K562 (cell line): ENCODE measurements around the gene TMEM144. TPM values are rescaled to one million over a fixed set of nuclear protein-coding genes. Genes with fewer than 3 reads are reported as not detected.

ENCODE experiments used
- ATAC-seq: fragments of 200-7000 bp; cut with Tn5 transposase; 3 replicates; pipeline ENCODE4 v1.9.1; 2020; ENCODE audit warnings: moderate library complexity
- BruUV-seq: library from RNA; stranded (reverse); fragments of 400-500 nt; replicated peaks from 2 replicates; lab custom pipeline; 2021; lab: Mats Ljungman, UMichigan
- CTCF ChIA-PET: fragments of 300-600 bp; formaldehyde crosslinking; extraction: SDS; loops from one replicate; lab custom pipeline; 2021; ENCODE audit warnings: low intra/inter-chr PET ratio; lab: Yijun Ruan, JAX
- POLR2A ChIA-PET: fragments of 300-600, 350-650 bp; sonication (Branson Sonifier 250); formaldehyde crosslinking; extraction: SDS; loops from one replicate; lab custom pipeline; 2021; ENCODE audit warnings: antibody characterized with exemption, inconsistent platforms; lab: Yijun Ruan, JAX
- DNase-seq, 4 experiments: peaks; one replicate each; pipeline versions ENCODE4 v3.0.0 to v3.0.0-alpha.2; 2011 to 2018; ENCODE audit warnings: low spot score in 3 of 4, mixed read lengths in 3 of 4; ENCODE audit errors: extremely low read depth in 1 of 4
- FAIRE-seq: peaks from 2 replicates; lab custom pipeline; 2011; peaks lifted over from hg19 to GRCh38; lab: Jason Lieb, UNC
- H2AFZ ChIP-seq: 2 replicates; pipeline ENCODE4 v1.6.0; 2011; ENCODE audit warnings: low read depth, low read length, control low read depth, inconsistent platforms
- H3K27ac ChIP-seq: fragments of 200-600 bp; 3 replicates; pipeline ENCODE4 v1.8.0; 2011; ENCODE audit warnings: low read depth, mild to moderate bottlenecking, control low read depth, inconsistent platforms, low read length, moderate library complexity, mixed read lengths; ENCODE audit errors: extremely low read depth
- H3K27me3 ChIP-seq, 2 experiments: fragments of 300-600 bp in 1 of 2; 2 replicates in 1 of 2; 3 replicates in 1 of 2; pipeline versions ENCODE4 v1.6.0 to v1.8.0; 2011; ENCODE audit warnings: inconsistent platforms in 2 of 2, low read length in 2 of 2, mild to moderate bottlenecking in 1 of 2, mixed read lengths in 1 of 2, moderate library complexity in 1 of 2; ENCODE audit not compliant: control insufficient read depth in 2 of 2, insufficient read depth in 2 of 2
- H3K36me3 ChIP-seq: fragments of 300-600 bp; 3 replicates; pipeline ENCODE4 v1.8.0; 2011; ENCODE audit warnings: mild to moderate bottlenecking, low read length, inconsistent platforms; ENCODE audit not compliant: control insufficient read depth, insufficient read depth
- H3K4me1 ChIP-seq, 2 experiments: fragments of 200-600 bp in 1 of 2; replicated peaks in 1 of 2; 2 replicates in 1 of 2; 3 replicates in 1 of 2; pipeline versions ENCODE4 v1.5.1 to v1.8.0; 2011; ENCODE audit warnings: inconsistent platforms in 2 of 2, low read length in 2 of 2, mild to moderate bottlenecking in 1 of 2, mixed read lengths in 1 of 2, moderate library complexity in 1 of 2; ENCODE audit not compliant: control insufficient read depth in 2 of 2, insufficient read depth in 2 of 2
- H3K4me2 ChIP-seq: 2 replicates; pipeline ENCODE4 v1.6.1; 2011; ENCODE audit warnings: low read length, control low read depth, inconsistent platforms, mixed read lengths; ENCODE audit not compliant: insufficient read depth
- H3K4me3 ChIP-seq: fragments of 200-600 bp; sonication (generic), shearing (Covaris generic); 2 replicates; pipeline ENCODE4 v1.5.1; 2016; ENCODE audit warnings: control low read depth, inconsistent platforms
- H3K79me2 ChIP-seq: fragments of 200-600 bp; 3 replicates; pipeline ENCODE4 v1.8.0; 2011; ENCODE audit warnings: low read length, inconsistent platforms; ENCODE audit not compliant: control insufficient read depth, insufficient read depth
- H3K9ac ChIP-seq, 2 experiments: 2 replicates each; pipeline versions ENCODE4 v1.6.0 to v1.6.1; 2011; ENCODE audit warnings: low read depth in 2 of 2, low read length in 2 of 2, control low read depth in 1 of 2, inconsistent platforms in 1 of 2, mild to moderate bottlenecking in 1 of 2, mixed read lengths in 1 of 2; ENCODE audit not compliant: insufficient read depth in 1 of 2
- H3K9me1 ChIP-seq: one replicate; pipeline ENCODE4 v1.6.0; 2011; ENCODE audit warnings: inconsistent platforms, mild to moderate bottlenecking, low read length, moderate library complexity; ENCODE audit not compliant: control insufficient read depth, insufficient read depth
- H3K9me3 ChIP-seq: replicated peaks from 2 replicates; pipeline ENCODE4 v1.5.1; 2011; ENCODE audit warnings: low read depth, low read length, inconsistent platforms; ENCODE audit not compliant: control insufficient read depth, insufficient read depth
- H4K20me1 ChIP-seq: replicated peaks from 2 replicates; pipeline ENCODE4 v1.6.1; 2011; ENCODE audit warnings: low read length, inconsistent platforms, mixed read lengths; ENCODE audit not compliant: control insufficient read depth, insufficient read depth
- ASH1L ChIP-seq: fragments of 450-650 bp; IDR thresholded peaks from 2 replicates; pipeline ENCODE4 v1.6.1; 2018; ENCODE audit warnings: borderline replicate concordance, mild to moderate bottlenecking, low read depth; ENCODE audit not compliant: partially characterized antibody
- CBX5 ChIP-seq: IDR thresholded peaks from 2 replicates; pipeline ENCODE4 v1.6.1; 2014; ENCODE audit warnings: low read depth, borderline replicate concordance
- EP300 ChIP-seq: IDR thresholded peaks from 2 replicates; pipeline ENCODE4 v1.6.1; 2012; ENCODE audit warnings: low read length, improper control_type of control experiment
- GTF2B ChIP-seq: IDR thresholded peaks from 2 replicates; pipeline ENCODE4 v1.6.1; 2011; ENCODE audit not compliant: insufficient read length; ENCODE audit errors: extremely low read depth
- GTF2F1 ChIP-seq: IDR thresholded peaks from 2 replicates; pipeline ENCODE4 v1.6.1; 2011; ENCODE audit warnings: low read depth, low read length, improper control_type of control experiment
- L3MBTL2 ChIP-seq: fragments of 450-650 bp; IDR thresholded peaks from 2 replicates; pipeline ENCODE4 v1.6.1; 2016; ENCODE audit warnings: mild to moderate bottlenecking, moderate library complexity
- NFE2L1 ChIP-seq: fragments of 450-650 bp; IDR thresholded peaks from 2 replicates; pipeline ENCODE4 v1.6.1; 2016; ENCODE audit warnings: missing genetic modification characterization, low read depth, mild to moderate bottlenecking, missing compliant biosample characterization, moderate library complexity, borderline replicate concordance
- NUFIP1 ChIP-seq: fragments of 450-650 bp; IDR thresholded peaks from 2 replicates; pipeline ENCODE4 v1.6.1; 2018; ENCODE audit not compliant: partially characterized antibody
- ZBTB17 ChIP-seq: fragments of 450-650 bp; formaldehyde crosslinking; IDR thresholded peaks from 2 replicates; pipeline ENCODE4 v1.4.0; 2020; ENCODE audit warnings: mild to moderate bottlenecking
- ZEB2 ChIP-seq: fragments of 450-650 bp; IDR thresholded peaks from 2 replicates; pipeline ENCODE4 v1.6.1; 2016
- ZNF224 ChIP-seq: sonication (generic); formaldehyde crosslinking; IDR thresholded peaks from 2 replicates; pipeline ENCODE4 v1.8.0; 2022; ENCODE audit warnings: mild to moderate bottlenecking, missing genetic modification reagents
- ZNF316 ChIP-seq: fragments of 450-650 bp; IDR thresholded peaks from 2 replicates; pipeline ENCODE4 v1.6.1; 2016
- ZNF408 ChIP-seq: fragments of 250-450 bp; sonication (Bioruptor Pico); IDR thresholded peaks from 2 replicates; pipeline ENCODE4 v1.4.0; 2020; ENCODE audit warnings: low read depth, mild to moderate bottlenecking, moderate library complexity
- WGBS: fragments of 100-300 bp; shearing (Covaris generic); methylation state at CpG from one replicate; pipeline ENCODE4 v1.1.6; 2016; ENCODE audit warnings: low coverage, mixed read lengths; ENCODE audit not compliant: insufficient coverage; ENCODE audit errors: missing lambda C conversion rate; 5-methylcytosine and 5-hydroxymethylcytosine counted together
- in situ Hi-C: fragments of 300-500 bp; cut with MboI; formaldehyde crosslinking; loops from 4 replicates; pipeline ENCODE4 v1.15.0; 2018; ENCODE audit warnings: inconsistent platforms, mixed read lengths
- intact Hi-C: fragments of 100-400 bp; cut with micrococcal nuclease; formaldehyde crosslinking; loops from 2 replicates; pipeline ENCODE4 v1.14.2; 2022
- polyA plus RNA-seq, 8 experiments: library from polyadenylated mRNA; depleted of rRNA in 4 of 8; stranded (reverse) in 5 of 8; unstranded in 3 of 8; fragments of >200 nt; fragmentation: Nextera tagmentation in 2 of 8; fragmentation: Illumina TruSeq in 1 of 8; extraction: Ambion mirVana in 2 of 8; extraction: Trizol in 1 of 8; gene quantifications; 2 replicates each; pipeline versions ENCODE4 v1.2.1 to v1.2.3, GENCODE V29; 2011 to 2014; ENCODE audit warnings: inconsistent platforms in 1 of 8, missing spikeins in 1 of 8
- total RNA-seq, 7 experiments: library from RNA; depleted of rRNA in 6 of 7; stranded (reverse); fragments of >200 nt in 6 of 7; fragmentation: Illumina TruSeq in 2 of 7; extraction: Trizol in 2 of 7; gene quantifications; 2 replicates each; pipeline versions ENCODE4 v1.2.1 to v1.2.3, GENCODE V29; 2011 to 2021; ENCODE audit warnings: low replicate concordance in 1 of 7
- TF ChIP-seq, protein P1 (sequence below), 3 experiments: fragments of 200-800 bp in 1 of 3; sonication (Bioruptor generic) in 1 of 3; sonication (generic) in 1 of 3; formaldehyde crosslinking in 1 of 3; IDR thresholded peaks; 2 replicates each; pipeline versions ENCODE4 v1.6.1 to v1.8.0; 2016 to 2022; ENCODE audit warnings: mild to moderate bottlenecking in 2 of 3, missing compliant biosample characterization in 2 of 3, missing genetic modification characterization in 2 of 3, missing genetic modification reagents in 1 of 3

TMEM144 gene
- total and polyA plus RNA-seq, 9 of the 15 experiments (the other 6 are each of a cell fraction or from before 2014, with no cell fraction given): 4.0 to 12.0 (median 6.1) TPM

GRCh38 chr4:158168606-158169005 lies 41.7 kb upstream of the TMEM144 start (continued):
- no peak for TF ChIP-seq GTF2F1
- TF ChIP-seq ZNF316: no peak
- no peak for TF ChIP-seq ZEB2
- no peak for TF ChIP-seq NUFIP1
- TF ChIP-seq ZBTB17 (CRISPR knock-in tag): no peak

DNA sequence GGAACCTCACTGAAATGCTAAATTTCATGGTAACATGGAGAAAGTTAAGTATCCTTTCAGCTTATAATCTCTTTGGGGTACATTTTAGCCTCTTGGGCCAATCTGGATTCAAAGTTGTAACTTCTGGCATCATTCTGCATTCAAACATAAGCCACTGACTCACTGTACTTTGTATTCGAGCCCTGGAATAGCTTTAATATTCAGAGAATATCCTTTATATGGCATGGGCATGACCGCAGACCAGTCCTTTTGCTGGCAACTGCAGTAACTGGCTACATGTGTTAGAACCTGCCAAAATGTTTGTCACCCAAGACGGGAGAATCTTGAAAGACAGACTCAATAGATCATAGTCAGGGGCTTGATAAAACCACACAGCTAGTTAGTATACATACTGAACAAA lies 40.8 kb upstream of the TMEM144 start:
- H3K4me3 ChIP-seq: no peak overlapping the region
- H3K9ac ChIP-seq: no peak overlapping the region
- H3K27ac ChIP-seq: no peak overlapping the region
- TF ChIP-seq CBX5 (no peak), NFE2L1 (tag) (no peak), L3MBTL2 (no peak), ZNF408 (no peak), ASH1L (no peak), EP300 (no peak), GTF2B (no peak), ZNF224 (no peak)
- TF ChIP-seq, protein P1, sequence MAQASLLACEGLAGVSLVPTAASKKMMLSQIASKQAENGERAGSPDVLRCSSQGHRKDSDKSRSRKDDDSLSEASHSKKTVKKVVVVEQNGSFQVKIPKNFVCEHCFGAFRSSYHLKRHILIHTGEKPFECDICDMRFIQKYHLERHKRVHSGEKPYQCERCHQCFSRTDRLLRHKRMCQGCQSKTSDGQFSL (CRISPR knock-in tag; IDR thresholded peaks at IDR 0.05): no peak
- TF ChIP-seq, protein P1 (tag; IDR thresholded peaks at IDR 0.05): no peak
- H3K4me2 ChIP-seq: no peak overlapping the region
- DNase-seq (no peak), ATAC-seq (no peak), FAIRE-seq (no peak)
- no peaks in the 10 kb centered on the region for H3K9me3 ChIP-seq
- BruUV-seq: no TSS peak
- H3K9me1 ChIP-seq: no peaks in the 10 kb centered on the region
- in situ Hi-C loops: loop anchor here (10.0 kb wide), 1 partner anchor 185 kb away; no protein-coding TSS in a partner anchor
- H3K27me3 ChIP-seq: 0 out of 5 replicates have a peak, but pooled peaks cover 0 to 5% of the 10 kb centered on the region in 2 experiments
- WGBS: 16% methylated on average over 3 of the region's 3 CpGs
- H3K36me3 ChIP-seq: no peaks in the 10 kb centered on the region
- POLR2A ChIA-PET: no interaction called here
- intact Hi-C loops: no loop called here
- no peaks in the 10 kb centered on the region for H3K79me2 ChIP-seq
- no peaks in the 10 kb centered on the region for H4K20me1 ChIP-seq
- H2AFZ ChIP-seq: no peak overlapping the region
- peaks cover 5 to 7% of the 10 kb centered on the region in 2 experiments; a peak in 4 of 5 replicates for H3K4me1 ChIP-seq
- CTCF ChIA-PET: no interaction called here
